HG02840 (cell line): Measurements from ENCODE around the gene FOXD2.

Experiments used
- ATAC-seq: cut with Tn5 transposase; IDR thresholded peaks from one replicate; pipeline ENCODE4 v1.9.1; 2021; ENCODE audit warnings: mild to moderate bottlenecking, moderate library complexity, moderate number of reproducible peaks; ENCODE audit not compliant: unreplicated experiment, low FRiP score

FOXD2 gene

DNA sequence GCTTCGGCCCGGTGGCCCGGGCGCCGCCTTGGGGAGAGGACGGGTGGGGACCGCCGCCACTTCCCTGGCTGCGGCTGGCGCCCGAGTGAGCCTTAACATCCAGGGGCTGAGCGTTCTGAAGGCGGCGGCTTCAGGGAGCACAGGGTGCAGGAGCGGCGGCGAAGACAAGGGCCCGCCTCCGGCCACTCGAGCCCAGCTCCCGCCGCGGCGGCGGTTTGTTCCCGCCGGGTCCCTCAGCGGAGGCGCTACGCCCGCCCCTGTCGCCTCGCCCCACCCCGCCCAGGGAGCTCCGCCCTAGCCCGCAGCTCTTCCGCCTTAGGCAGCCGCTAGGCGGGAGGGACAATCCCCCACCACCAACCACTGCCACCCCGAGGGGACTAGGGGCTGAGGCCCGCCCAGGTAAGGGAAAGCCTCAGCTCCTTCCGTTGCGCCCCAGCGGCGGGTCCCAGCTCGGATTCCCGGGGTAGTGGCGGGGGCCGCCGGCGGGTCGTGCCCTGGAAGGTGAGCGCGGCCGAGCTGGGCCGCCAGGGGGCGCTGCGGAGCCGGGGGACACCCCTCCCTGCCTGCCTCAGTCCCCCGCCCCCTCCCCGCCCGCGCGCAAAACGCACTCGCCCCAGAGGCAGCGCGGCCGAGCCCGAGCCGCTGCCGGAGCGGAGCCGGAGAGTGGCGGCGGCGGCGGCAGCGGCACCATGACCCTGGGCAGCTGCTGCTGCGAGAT, at the start of gene FOXD2:
Gene FOXD2 (plus strand): TSS at position 598 of the 718 bp plus-strand sequence. CDS start 92 bp downstream, at position 690.
- ATAC-seq: peak; percentile 80

DNA sequence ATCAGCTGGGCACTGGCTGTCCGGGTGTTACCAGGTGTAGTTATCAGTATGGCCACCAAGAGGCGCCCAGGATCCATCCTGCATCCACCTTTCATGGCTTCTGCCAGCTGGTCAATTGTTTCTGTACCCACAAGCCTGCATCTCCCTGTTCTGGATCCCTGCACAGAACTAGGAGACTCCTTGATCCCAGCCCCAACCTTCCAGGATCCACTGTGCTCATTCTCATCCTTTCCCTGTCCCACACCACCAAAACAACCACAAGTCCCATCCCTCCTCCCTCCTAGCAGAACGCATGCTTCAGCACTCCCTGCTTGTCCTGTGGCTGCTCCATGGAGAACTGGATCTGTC, 49.0 kb upstream of the FOXD2 start:
- ATAC-seq: no peak

DNA sequence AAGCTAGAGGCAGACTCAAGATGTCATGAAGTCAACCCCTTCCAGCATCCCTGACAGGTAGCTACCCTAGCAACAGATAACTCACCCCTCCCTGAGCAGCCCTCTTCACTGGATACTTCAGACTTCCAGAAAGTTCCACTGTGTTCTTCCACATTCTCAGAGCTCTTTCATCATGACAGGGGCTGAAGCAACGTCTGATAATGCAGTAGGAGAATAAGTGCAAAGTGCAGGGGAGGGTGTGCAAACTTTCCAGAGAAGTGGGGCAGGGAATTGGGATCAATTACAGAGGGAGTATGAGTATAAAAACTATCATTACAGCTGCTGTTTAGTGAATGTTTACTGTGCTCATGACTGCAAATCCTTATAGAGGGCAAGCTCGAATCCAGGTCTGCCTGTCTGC, 48.1 kb upstream of the FOXD2 start:
- no peak for ATAC-seq

DNA sequence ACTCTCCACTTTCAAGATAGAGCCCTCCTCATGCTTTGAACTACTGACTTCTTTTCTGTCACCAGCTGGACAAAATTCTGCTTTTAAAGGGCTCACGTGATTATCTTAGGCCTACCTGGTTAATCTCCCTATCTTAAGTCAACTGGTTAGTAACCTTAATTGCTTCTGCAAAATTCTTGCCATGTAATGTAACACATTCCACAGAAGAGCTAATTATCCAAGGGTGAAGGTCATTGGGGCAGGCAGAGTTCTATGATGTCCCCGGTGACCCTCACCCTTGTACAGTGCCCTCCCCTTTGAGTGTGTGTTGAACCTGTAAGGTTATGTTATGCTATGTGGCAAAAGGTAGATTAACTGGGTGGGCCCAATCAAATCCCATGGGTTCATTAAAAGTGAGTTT, 47.0 kb upstream of the FOXD2 start:
- ATAC-seq: no peak

DNA sequence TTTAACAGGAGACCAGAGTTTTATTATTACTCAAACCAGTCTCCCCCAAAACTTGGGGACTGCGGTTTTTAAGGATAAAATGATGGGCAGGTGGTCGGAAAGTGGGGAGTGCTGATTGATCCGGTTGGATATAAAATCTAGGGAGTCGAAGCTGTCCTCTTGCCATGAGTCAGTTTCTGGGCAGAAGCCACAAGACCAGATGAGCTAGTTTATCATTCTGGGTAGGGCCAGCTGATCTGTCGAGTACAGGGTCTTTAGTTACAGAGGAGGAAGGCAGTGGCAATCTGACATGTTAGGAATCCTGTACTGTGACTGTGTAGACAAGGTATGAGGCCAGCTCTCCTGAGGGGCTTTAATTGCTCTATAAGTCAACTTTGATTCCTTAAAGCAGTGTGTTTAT, 44.7 kb upstream of the FOXD2 start:
- no peak for ATAC-seq

DNA sequence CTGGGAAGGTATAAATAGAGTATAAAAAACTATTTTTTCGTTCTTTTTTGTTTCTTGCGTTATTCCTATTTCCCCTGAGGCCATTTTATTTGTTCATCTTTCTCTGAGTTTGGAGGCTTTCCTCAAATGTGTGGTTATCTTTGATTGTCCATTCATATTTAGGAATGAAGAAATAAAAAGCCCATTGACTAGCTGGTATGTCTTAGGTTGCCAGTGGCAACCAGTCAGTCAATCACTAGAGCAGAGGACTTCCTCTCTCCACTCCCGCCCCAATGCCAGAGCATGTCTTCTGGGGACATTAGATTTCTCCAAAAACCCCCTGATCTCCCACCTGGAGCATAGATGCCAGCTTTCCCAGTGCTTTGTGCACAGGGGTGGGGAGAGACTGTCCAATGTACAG, 42.4 kb upstream of the FOXD2 start:
- no peak for ATAC-seq

DNA sequence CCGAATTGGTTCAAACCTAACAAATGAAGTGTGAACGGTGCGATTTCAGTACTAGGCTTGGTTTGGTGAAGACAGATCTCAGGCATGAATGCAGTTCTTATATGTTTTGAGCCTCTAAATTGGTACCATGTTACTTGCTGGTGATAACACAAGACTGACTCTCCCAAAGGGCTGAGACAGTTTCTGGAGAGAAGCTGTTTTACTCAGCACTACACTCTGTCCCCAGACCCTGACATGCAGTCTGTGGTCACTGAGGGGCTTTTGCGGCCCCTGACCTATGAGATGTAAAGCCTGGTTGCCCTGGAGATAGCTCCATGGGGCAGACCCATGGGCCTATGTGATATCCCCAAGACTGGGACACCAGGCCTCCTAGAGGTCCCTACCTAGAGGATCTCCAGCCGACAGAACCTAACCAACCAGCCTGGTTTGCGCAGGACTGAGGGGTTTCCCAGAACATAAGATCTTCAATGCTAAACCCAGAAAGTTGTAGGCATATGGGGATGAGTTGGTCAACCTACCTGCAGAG, 41.1 kb upstream of the FOXD2 start:
- no peak for ATAC-seq

DNA sequence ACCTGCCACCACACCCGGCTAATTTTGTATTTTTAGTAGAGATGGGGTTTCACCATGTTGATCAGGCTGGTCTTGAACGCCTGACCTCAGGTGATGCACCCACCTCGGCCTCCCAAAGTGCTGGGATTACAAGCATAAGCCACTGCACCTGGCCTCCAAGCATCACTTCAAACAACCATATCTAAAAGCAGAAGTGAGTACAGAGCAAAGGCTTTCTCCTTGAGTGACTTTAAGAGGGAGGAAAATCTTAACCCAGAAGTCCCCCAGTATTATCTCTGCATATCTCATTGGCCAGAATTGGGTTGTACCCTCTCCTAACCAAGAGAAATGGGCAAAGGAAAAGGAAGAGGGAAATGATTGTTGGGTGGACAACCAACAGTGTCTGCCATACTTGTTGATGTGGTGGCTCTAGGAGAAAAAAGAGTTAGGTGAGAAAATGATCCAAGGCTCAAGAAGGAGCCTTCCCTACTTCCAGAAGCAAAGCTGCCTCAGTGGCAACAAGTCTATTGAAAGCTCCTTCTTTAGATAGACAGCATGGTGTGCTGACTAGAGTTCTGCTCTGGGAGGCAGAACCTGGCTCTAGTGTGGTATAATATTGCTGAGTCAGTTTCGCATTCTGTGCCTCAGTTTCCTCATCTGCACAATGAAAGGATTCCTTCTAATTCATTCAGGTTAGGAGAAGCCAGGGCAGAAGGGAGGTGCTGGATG, 38.6 kb upstream of the FOXD2 start:
- ATAC-seq: no peak

DNA sequence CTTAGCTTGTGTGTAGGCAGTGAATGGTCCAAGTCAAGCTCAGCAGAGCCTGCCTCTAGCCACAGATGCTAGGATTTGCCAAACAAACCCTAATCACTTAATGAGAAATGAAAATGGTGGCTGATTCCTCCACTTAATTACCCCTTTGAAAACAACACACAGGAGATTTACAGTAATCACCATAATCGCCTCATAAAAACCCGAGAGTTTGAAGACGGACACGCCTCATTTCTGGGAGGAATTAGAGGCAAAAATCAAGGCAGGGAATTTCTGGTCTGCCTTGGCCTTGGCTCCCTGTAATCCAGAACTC, 38.0 kb upstream of the FOXD2 start:
- ATAC-seq: no peak

DNA sequence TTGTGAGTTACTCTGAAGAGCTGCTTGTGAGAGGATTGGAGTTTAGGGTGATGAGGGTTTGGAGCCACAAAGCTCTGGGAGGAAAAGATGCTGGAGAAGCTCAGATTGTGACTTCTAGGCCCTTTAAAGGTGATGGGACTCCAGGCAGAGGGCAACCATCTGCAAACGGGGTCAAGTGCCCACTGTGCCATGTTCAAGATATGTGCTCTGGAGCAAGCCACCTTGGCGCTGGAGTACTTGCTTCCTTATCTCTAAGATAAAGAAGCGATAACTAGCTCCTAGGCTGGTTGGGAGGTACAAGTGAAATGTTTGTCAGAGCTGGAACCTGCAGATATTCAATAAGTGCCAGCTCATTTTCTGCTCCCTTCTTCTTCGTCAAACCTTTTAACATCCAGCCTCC, 36.1 kb upstream of the FOXD2 start:
- ATAC-seq: no peak

DNA sequence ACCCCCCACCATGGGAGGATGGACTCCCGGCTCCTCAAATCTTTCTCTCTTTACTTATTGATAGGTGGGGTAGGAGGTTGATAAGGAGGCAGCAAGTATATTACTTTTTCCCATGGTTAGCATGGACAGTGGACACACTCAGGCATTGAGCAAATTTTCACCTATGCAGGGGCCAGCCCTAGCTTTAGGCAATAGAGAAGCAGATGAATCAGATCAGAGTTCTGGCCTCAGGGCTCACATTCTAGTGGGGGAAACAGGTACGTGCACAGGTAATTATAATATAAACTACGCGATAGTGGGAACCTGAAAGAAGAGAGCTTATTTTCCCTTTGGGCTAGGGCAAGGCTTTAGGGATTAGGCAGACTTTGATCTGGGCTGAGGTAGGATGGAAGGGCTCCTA, 35.3 kb upstream of the FOXD2 start:
- no peak for ATAC-seq

DNA sequence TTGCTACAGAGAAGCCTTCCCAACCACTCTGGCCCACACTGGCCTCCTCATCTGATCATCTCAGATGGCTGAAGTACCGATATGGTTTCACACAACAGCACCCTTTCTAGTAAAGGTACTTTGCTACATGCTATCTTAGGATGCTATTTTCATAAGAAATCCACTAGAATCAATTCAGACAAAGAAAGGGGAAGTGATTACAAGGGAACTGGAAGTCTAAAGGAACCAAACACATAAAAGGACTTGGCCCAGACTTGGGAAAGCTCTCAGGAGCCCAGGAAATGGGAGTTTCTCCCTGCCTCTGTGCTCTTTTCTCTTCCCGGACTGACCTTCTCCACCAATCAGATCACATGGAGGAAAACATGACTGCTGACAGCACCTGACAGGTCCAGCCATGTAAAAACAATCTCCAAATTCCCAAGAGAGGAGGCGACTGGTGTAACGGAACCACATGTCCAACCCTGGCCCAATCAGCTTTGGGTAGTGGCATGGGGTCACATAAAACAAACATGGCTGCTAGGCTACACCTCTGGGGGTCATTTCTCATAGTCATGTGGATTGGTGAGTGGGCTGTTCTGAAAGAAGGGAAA, 34.4 kb upstream of the FOXD2 start:
- ATAC-seq: no peak

DNA sequence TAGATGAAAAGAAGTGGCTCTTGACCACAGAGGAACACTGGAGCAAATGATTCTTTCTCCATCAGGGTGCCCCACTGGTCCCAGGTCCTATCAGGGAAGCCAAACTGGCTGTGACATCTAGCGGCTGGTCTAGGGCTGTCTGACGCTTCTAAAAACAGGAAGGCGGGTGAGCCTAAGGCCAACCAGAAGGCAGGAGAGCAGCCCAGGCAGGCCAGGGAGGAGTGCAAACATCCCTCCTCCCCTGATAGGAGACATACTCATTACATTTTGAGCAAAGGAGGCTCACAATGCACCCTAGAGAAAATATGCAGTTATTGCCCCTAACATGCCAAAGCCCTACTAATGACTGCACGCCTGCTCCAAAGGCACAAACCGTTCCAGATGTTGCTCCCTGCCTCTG, 32.1 kb upstream of the FOXD2 start:
- no peak for ATAC-seq

DNA sequence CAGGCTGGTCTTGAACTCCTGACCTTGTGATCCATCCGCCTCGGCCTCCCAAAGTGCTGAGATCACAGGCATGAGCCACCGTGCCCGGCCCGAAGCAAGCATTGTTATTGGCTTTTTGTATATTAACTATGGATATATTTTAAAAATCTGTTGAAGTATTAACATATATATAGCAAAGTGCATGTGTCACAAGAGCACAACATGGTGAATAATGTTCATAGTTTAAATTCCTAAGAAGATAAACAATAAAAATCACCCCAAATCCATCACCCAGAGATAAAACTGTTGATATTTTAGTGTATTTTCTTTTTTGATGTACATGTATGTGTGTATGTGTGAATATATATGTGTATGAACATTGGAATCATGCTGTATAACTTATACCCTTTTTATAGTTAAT, 30.9 kb upstream of the FOXD2 start:
- ATAC-seq: no peak

DNA sequence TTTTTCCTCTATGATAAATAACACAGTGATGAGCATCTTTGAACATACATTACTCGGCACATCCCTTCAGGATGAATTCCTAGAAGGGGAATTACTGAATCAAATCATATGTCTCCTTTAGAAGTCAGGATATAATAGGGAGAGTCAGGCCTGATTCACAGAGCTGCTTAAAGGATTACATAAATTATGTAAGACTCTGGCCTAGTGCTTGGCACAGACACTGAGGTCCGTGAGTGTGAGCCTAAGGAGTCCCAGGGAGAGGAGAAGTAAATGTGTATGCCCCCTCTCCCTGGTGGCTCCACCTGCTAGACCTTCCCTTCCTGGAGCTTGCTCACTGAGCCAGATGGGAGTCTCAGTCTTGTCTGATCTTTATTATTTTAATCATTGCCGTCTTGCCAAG, 30.4 kb upstream of the FOXD2 start:
- no peak for ATAC-seq

DNA sequence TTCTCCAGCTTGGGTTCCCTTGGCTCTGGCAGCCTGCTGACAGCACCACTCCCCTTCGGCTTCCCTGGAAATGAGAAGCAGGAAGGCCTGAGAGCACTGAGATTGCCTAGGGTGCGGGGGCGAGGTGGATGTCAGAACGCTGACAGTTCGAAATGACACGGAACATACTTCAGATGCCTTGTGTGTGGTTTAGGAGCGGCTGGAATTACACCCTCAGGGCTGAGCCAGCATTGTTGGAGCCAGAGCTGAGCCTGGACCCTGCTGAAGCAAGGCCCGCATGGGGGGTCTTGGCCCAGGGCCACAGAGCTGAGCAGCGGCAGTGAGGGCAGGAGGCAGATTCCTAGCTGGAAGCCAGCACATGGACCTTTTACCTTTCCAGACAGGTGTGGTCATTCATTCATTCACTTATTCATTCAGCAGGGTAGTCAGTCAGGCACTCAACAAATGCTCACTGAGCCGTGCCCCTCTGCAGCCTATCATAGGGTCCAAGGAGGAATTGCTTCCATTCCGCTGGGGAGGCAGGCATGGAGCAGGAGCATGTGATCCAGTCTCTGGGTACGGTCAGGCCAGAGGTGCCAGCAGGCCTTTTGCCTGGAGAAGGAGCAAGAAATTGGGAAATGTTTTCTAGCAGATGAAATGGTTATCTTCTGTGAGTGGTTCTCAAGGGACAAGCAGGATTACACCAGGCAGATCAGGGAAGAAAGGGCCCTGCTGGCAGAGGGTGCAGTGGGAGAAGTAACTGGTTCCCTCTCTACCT, 28.4 kb upstream of the FOXD2 start:
- ATAC-seq: no peak

DNA sequence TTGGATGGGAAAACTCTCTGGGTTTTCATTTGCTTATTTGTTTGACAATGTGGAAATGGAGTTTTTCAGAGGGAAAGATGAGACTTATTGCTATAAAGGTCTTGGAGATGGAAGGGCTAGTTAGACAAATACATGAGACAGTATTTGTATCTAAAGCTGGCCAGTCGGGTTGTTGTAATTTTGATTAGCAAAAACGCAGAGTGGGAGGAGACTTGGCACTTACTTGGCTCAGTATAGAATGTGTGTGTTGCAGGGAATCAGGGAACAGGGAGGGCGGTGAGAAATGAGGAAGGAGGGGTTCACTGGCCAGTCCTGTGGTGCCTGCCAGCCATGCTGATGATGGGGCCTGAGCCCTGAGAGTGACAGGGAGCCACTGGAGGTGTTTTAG, 27.8 kb upstream of the FOXD2 start:
- ATAC-seq: no peak

DNA sequence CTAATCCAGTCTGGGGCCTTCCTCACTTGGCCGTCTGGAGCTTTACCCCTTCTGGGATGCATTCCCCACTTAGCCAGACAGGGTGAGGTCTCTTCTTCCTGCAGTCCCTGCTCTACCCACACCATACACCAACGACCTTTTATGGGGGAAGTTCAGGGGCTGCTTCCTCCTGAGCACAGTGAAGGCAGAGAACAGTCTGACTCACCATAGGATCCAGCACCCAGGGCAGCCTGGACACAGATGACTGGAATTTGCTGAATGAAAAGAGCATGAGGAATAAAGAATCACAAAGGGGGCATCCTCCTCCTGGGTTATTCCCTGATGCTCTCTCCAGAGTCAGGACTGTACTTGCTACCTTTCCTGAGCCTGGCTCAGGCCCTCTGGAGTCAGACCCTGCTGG, 26.4 kb upstream of the FOXD2 start:
- no peak for ATAC-seq

DNA sequence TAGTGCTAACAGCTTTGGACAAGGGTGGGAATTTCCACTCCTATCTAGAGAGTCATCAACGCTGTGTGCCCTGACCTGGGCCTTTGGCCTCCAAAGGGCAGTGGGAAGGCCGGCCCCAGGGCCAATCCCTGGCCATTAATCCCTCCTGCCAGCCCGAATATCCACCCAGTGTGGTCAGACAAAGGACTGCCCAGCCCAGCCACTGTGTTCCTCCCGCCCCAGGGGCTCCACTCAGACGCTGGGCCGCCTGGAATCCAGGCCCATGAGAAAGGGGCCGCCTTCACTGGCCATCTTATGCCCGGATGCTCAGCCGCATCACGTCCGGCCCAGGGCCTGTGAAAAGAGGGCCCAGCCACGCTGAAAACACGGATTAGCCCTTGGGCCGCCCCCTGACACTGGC, 25.4 kb upstream of the FOXD2 start:
- ATAC-seq: no peak

DNA sequence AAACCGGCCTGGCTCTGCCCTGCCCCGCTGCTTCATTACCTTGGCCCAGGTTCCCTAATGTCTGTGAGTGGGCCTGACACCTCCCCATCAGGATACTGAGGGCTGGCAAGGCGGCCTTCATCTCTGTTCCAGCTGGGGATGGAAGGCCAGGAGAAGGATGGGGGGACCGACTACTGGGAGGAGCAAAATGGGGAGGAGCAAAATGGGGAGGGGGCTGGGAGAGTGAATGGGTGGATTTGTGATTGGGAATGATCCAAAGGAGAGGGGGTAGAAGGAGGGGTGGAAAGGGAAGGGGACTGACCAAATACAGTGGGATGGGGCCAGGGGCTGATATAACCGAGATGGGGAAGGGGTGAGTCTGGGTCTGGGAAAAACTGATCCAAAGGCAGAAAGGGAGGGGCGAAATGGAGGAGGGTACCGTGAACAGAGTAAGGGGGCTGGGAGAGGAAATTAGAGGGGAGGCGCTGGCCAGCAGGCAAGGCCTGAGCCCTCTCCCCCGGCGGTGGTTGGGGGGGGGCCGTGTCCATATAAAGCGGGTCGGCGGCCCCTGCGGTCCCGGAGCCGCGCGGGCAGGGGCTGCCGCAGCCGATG, 22.0 kb upstream of the FOXD2 start, which contains the start of gene FOXE3:
Gene FOXE3 (plus strand): TSS at position 558 of the 591 bp plus-strand sequence. CDS start 31 bp downstream, at position 589.
- ATAC-seq: no peak
